HepG2 (cell line): ENCODE measurements around the gene MAPK1. TPM values are rescaled to one million over a fixed set of nuclear protein-coding genes. Genes with fewer than 3 reads are reported as not detected.
"Not testable (repeated sequence)": the region's sequence is repeated elsewhere in the genome, so short reads cannot be mapped to it uniquely, and the experiment has no call there.

ENCODE experiments used
- ATAC-seq: fragments of 200-7000 bp; cut with Tn5 transposase; 3 replicates; pipeline ENCODE4 v1.9.1; 2020; ENCODE audit warnings: mild to moderate bottlenecking, moderate library complexity
- BruUV-seq: library from RNA; stranded (reverse); fragments of 400-500 nt; replicated peaks from 2 replicates; lab custom pipeline; 2021; lab: Mats Ljungman, UMichigan
- CTCF ChIA-PET: fragments of 300-600 bp; formaldehyde crosslinking; extraction: SDS; loops from one replicate; lab custom pipeline; 2021; ENCODE audit warnings: low total read pairs, inconsistent platforms, low intra/inter-chr PET ratio; lab: Yijun Ruan, JAX
- POLR2A ChIA-PET: fragments of 350-600 bp; sonication (Branson Sonifier 250); formaldehyde crosslinking; loops from one replicate; lab custom pipeline; 2020; ENCODE audit warnings: antibody characterized with exemption, inconsistent platforms; lab: Yijun Ruan, JAX
- DNase-seq: peaks from one replicate; pipeline ENCODE4 v3.0.0-alpha.2; 2015; ENCODE audit warnings: low spot score
- FAIRE-seq: peaks from 3 replicates; lab custom pipeline; 2011; peaks lifted over from hg19 to GRCh38; lab: Jason Lieb, UNC
- H2AFZ ChIP-seq: one replicate; pipeline ENCODE4 v1.6.1; 2011; ENCODE audit warnings: low read length, inconsistent platforms
- H3K27ac ChIP-seq: fragments of 300-600 bp; 3 replicates; pipeline ENCODE4 v1.8.0; 2011; ENCODE audit warnings: mixed run types, mild to moderate bottlenecking, mixed read lengths, low read length, inconsistent platforms; ENCODE audit not compliant: insufficient read depth; ENCODE audit errors: extremely low read length
- H3K27me3 ChIP-seq, 2 experiments: fragments of 200-600 bp in 1 of 2; 2 replicates in 1 of 2; 3 replicates in 1 of 2; pipeline versions ENCODE4 v1.6.0 to v1.8.0; 2011; ENCODE audit warnings: low read length in 2 of 2, mild to moderate bottlenecking in 2 of 2, moderate library complexity in 2 of 2, inconsistent platforms in 1 of 2; ENCODE audit not compliant: insufficient read depth in 2 of 2, control insufficient read depth in 1 of 2
- H3K36me3 ChIP-seq, 2 experiments: fragments of 200-600 bp in 1 of 2; replicated peaks in 1 of 2; 2 replicates in 1 of 2; 3 replicates in 1 of 2; pipeline versions ENCODE4 v1.5.1 to v1.8.0; 2011; ENCODE audit warnings: low read length in 2 of 2, inconsistent platforms in 1 of 2; ENCODE audit not compliant: insufficient read depth in 2 of 2, control insufficient read depth in 1 of 2
- H3K4me1 ChIP-seq: 2 replicates; pipeline ENCODE4 v1.5.1; 2012; ENCODE audit warnings: low read length, inconsistent platforms; ENCODE audit not compliant: insufficient read depth
- H3K4me2 ChIP-seq: 2 replicates; pipeline ENCODE4 v1.6.0; 2011; ENCODE audit warnings: low read depth, low read length, inconsistent platforms
- H3K4me3 ChIP-seq, 3 experiments: fragments of 200-600 bp in 1 of 3; sonication (generic), shearing (Covaris generic) in 1 of 3; replicated peaks in 1 of 3; 2 replicates each; pipeline ENCODE4 v1.5.1; 2011 to 2016; ENCODE audit warnings: low read length in 3 of 3, inconsistent platforms in 2 of 3, low read depth in 2 of 3, mild to moderate bottlenecking in 2 of 3, control low read depth in 1 of 3, mixed read lengths in 1 of 3; ENCODE audit not compliant: insufficient read depth in 1 of 3
- H3K79me2 ChIP-seq: one replicate; pipeline ENCODE4 v1.6.1; 2011; ENCODE audit warnings: low read length, inconsistent platforms; ENCODE audit not compliant: insufficient read depth
- H3K9ac ChIP-seq: 2 replicates; pipeline ENCODE4 v1.6.0; 2011; ENCODE audit warnings: mild to moderate bottlenecking, low read depth, low read length, inconsistent platforms; ENCODE audit not compliant: insufficient read depth
- H3K9me3 ChIP-seq: 2 replicates; pipeline ENCODE4 v1.5.1; 2012; ENCODE audit warnings: mild to moderate bottlenecking, low read length
- H4K20me1 ChIP-seq: 2 replicates; pipeline ENCODE4 v1.6.0; 2011; ENCODE audit warnings: inconsistent platforms, mild to moderate bottlenecking, low read length, moderate library complexity; ENCODE audit not compliant: insufficient read depth
- EEA1 ChIP-seq: sonication (generic); formaldehyde crosslinking; IDR thresholded peaks from 2 replicates; pipeline ENCODE4 v1.5.1; 2020; ENCODE audit warnings: mild to moderate bottlenecking, missing genetic modification reagents, borderline replicate concordance
- ESRRA ChIP-seq: sonication (generic); formaldehyde crosslinking; IDR thresholded peaks from 2 replicates; pipeline ENCODE4 v1.5.1; 2020; ENCODE audit warnings: mild to moderate bottlenecking, low read depth, missing genetic modification reagents
- GTF3A ChIP-seq: sonication (generic); formaldehyde crosslinking; conservative IDR thresholded peaks from 2 replicates; pipeline ENCODE4 v1.4.0; 2020; ENCODE audit warnings: mild to moderate bottlenecking, missing genetic modification reagents
- ZNF83 ChIP-seq: sonication (generic); formaldehyde crosslinking; IDR thresholded peaks from 2 replicates; pipeline ENCODE4 v1.4.0; 2020; ENCODE audit warnings: missing genetic modification reagents, mild to moderate bottlenecking, borderline replicate concordance
- WGBS: methylation state at CpG from one replicate; pipeline ENCODE4 v1.1.6; 2017; ENCODE audit warnings: low lambda C conversion rate; 5-methylcytosine and 5-hydroxymethylcytosine counted together
- in situ Hi-C: cut with HindIII; loops from 2 replicates; pipeline ENCODE4 v1.10.0; 2017; ENCODE audit warnings: low pct_unique_long_range_greater_than_20kb; ENCODE audit not compliant: extremely low pct_ligation_motif_present
- intact Hi-C: fragments of 100-400 bp; cut with micrococcal nuclease; formaldehyde crosslinking; loops from one replicate; pipeline ENCODE4 v1.10.0; 2022; ENCODE audit not compliant: unreplicated experiment
- polyA plus RNA-seq, 8 experiments: library from polyadenylated mRNA; depleted of rRNA in 3 of 8; stranded (reverse) in 7 of 8; unstranded in 1 of 8; fragments of >200 nt; fragmentation: Illumina TruSeq in 4 of 8; extraction: Trizol in 4 of 8; gene quantifications; 2 replicates each; pipeline versions ENCODE4 v1.2.1 to v1.2.3, GENCODE V29; 2011 to 2016; ENCODE audit warnings: low read depth in 4 of 8, missing spikeins in 1 of 8, mixed read lengths in 1 of 8; ENCODE audit not compliant: insufficient read depth in 1 of 8
- total RNA-seq, 5 experiments: library from RNA; depleted of rRNA; stranded (reverse); fragments of >200 nt; fragmentation: Illumina TruSeq; extraction: Trizol; gene quantifications; 2 replicates each; pipeline ENCODE4 v1.2.3, GENCODE V29; 2016; ENCODE audit warnings: low read depth in 1 of 5
- TF ChIP-seq, protein P1 (sequence below): IDR thresholded peaks from 2 replicates; pipeline ENCODE4 v1.6.1; 2016; ENCODE audit warnings: missing biosample characterization, missing genetic modification reagents, low read depth

Gene MAPK1
- total and polyA plus RNA-seq, 2 of the 13 experiments (the other 11 are each of a cell fraction or from before 2014, with no cell fraction given), result 107 to 114 TPM

DNA sequence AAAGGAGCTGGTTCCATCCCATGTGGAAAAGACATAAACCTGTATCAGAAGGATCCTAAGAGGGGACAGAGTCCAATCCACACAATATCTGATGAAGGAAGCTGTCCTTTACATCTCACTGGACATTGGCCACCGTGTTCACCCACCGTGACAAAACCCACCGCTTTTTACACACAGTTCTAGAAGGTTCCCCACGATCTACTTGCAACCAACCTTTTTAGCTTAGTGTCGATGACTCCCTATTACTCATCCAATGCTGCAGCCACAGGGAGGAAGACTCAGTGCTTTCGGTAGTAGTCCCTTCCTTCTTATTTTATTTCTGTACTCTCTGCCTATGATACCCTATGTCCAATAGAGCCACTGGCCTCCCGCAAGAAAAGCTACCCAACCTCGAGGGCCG, 65.4 kb downstream of the MAPK1 start:
- Histone ChIP-seq H3K4me1 (no peaks in the 10 kb centered on the region), H3K4me2 (no peak overlapping the region), H3K9me3 (no peaks in the 10 kb centered on the region), H3K27me3 (no peaks in the 10 kb centered on the region), H3K27ac (no peak overlapping the region), H3K36me3 (peaks cover 22 to 91% of the 10 kb centered on the region in 2 experiments), H3K4me3 (no peak overlapping the region), H2AFZ (no peak overlapping the region), H4K20me1 (no peaks in the 10 kb centered on the region; the same call in 1 of the 2 replicates), H3K79me2 (peaks cover 2% of the 10 kb centered on the region), H3K9ac (no peak overlapping the region)
- no peak for FAIRE-seq
- TF ChIP-seq EEA1 (CRISPR knock-in tag) (no peak), ESRRA (CRISPR knock-in tag) (no peak), GTF3A (no peak), ZNF83 (CRISPR knock-in tag) (no peak)
- TF ChIP-seq, protein P1, sequence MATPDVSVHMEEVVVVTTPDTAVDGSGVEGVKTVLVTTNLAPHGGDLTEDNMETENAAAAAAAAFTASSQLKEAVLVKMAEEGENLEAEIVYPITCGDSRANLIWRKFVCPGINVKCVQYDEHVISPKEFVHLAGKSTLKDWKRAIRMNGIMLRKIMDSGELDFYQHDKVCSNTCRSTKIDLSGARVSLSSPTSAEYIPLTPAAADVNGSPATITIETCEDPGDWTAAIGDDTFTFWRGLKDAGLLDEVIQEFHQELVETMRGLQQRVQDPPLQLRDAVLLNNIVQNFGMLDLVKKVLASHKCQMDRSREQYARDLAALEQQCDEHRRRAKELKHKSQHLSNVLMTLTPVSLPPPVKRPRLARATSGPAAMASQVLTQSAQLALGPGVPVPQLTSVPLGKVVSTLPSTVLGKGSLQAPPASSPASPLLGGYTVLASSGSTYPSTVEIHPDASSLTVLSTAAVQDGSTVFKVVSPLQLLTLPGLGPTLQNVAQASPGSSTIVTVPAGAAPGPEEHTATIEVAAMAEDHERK, result no peak
- no peak for ATAC-seq
- CTCF ChIA-PET, result no interaction called here
- no peak for DNase-seq
- in situ Hi-C loops, result no loop called here
- intact Hi-C loops, result no loop called here
- POLR2A ChIA-PET, result no interaction called here
- 97% methylated on average over 9 of the region's 9 CpGs for WGBS
- BruUV-seq, result no TSS peak

DNA sequence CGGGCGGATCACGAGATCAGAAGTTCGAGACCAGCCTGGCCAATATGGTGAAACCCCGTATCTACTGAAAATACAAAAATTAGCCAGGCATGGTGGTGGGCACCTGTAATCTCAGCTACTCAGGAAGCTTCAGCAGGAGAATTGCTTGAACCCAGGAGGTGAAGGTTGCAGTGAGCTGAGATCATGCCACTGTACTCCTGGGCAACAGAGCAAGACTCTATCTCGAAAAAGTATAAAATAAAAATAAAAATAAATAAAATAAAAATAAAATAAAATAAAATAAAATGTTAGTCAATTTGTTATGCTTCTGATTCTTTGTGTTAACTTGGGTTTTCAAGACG, 66.2 kb downstream of the MAPK1 start:
- H3K27ac ChIP-seq, H3K79me2 ChIP-seq, CTCF ChIA-PET, H2AFZ ChIP-seq, DNase-seq, H3K4me3 ChIP-seq, in situ Hi-C loops, H4K20me1 ChIP-seq, BruUV-seq, FAIRE-seq, H3K4me2 ChIP-seq, H3K4me1 ChIP-seq, POLR2A ChIA-PET, ATAC-seq, intact Hi-C loops, H3K9me3 ChIP-seq, H3K27me3 ChIP-seq, H3K9ac ChIP-seq: not testable (repeated sequence)
- H3K36me3 ChIP-seq, result peaks cover 25 to 90% of the 10 kb centered on the region in 2 experiments
- 98% methylated on average over 7 of the region's 7 CpGs for WGBS
